Spleen (tissue), 11 donors: ENCODE data around the gene NUP210L. TPM values are rescaled to one million over a fixed set of nuclear protein-coding genes. Genes with fewer than 3 reads are reported as not detected.
A peak's percentile ranks its signal among the peaks of the same experiment; 100 is the strongest.

Experiments
- DNase-seq: peaks from one replicate; pipeline ENCODE4 v3.0.0-alpha.2; 2020
- H3K27ac ChIP-seq, 8 donors: fragments of 200-600 bp; sonication (generic) in 7 of 8; 1 replicate in 4 of 8; 2 replicates in 4 of 8; pipeline versions ENCODE4 v1.5.0 to v1.8.0; 2016 to 2021; ENCODE audit warnings: inconsistent platforms in 4 of 8, mild to moderate bottlenecking in 4 of 8, moderate library complexity in 1 of 8
- H3K27me3 ChIP-seq, 7 donors: fragments of 200-600 bp; sonication (generic) in 6 of 7; replicated peaks in 1 of 7; 1 replicate in 4 of 7; 2 replicates in 3 of 7; pipeline versions ENCODE4 v1.5.0 to v1.8.0; 2016 to 2021; ENCODE audit warnings: inconsistent platforms in 3 of 7, mild to moderate bottlenecking in 1 of 7
- H3K36me3 ChIP-seq, 6 donors: fragments of 200-600 bp; sonication (generic) in 5 of 6; 1 replicate in 4 of 6; 2 replicates in 2 of 6; pipeline versions ENCODE4 v1.5.0 to v1.8.0; 2016 to 2021; ENCODE audit warnings: inconsistent platforms in 2 of 6
- H3K4me1 ChIP-seq, 6 donors: fragments of 200-600 bp; sonication (generic) in 5 of 6; 1 replicate in 3 of 6; 2 replicates in 3 of 6; pipeline versions ENCODE4 v1.5.0 to v1.8.0; 2016 to 2021; ENCODE audit warnings: inconsistent platforms in 3 of 6
- H3K4me3 ChIP-seq, 8 donors: fragments of 200-600 bp; sonication (generic) in 7 of 8; 1 replicate in 4 of 8; 2 replicates in 4 of 8; pipeline versions ENCODE4 v1.5.0 to v1.8.0; 2016 to 2021; ENCODE audit warnings: inconsistent platforms in 4 of 8, mild to moderate bottlenecking in 4 of 8, moderate library complexity in 2 of 8
- H3K9me3 ChIP-seq, 8 donors: fragments of 200-600 bp; sonication (generic) in 7 of 8; 1 replicate in 4 of 8; 2 replicates in 4 of 8; pipeline versions ENCODE4 v1.5.0 to v1.8.0; 2016 to 2021; ENCODE audit warnings: inconsistent platforms in 4 of 8
- POLR2A ChIP-seq, 3 donors: fragments of 450-650 bp; IDR thresholded peaks; one replicate each; pipeline ENCODE4 v1.5.1; 2017; ENCODE audit warnings: antibody characterized with exemption in 3 of 3, mild to moderate bottlenecking in 1 of 3
- POLR2AphosphoS5 ChIP-seq, 3 donors: sonication (generic); formaldehyde crosslinking; IDR thresholded peaks; one replicate each; pipeline ENCODE4 v1.5.1; 2017; ENCODE audit warnings: antibody characterized with exemption in 3 of 3
- WGBS, 5 donors: extraction: QIAGEN DNeasy Blood & Tissue Kit in 3 of 5; methylation state at CpG; one replicate each; pipeline versions ENCODE4 v1.1.5 to v1.1.7; 2013 to 2018; 5-methylcytosine and 5-hydroxymethylcytosine counted together
- intact Hi-C: fragments of 100-400 bp; cut with DNase I; formaldehyde crosslinking; loops from one replicate; pipeline ENCODE4 v1.15.0; 2023; ENCODE audit warnings: low total_unique reads
- polyA plus RNA-seq, 3 donors: library from polyadenylated mRNA; stranded (reverse); fragments of 200-250 nt; gene quantifications; one replicate each; pipeline ENCODE4 v1.2.1, GENCODE V29; 2013
- total RNA-seq, 7 donors: library from RNA; depleted of rRNA in 3 of 7; stranded (reverse); fragments of >200 nt in 3 of 7; fragmentation: NEBNext Ultra II Directional in 4 of 7; extraction: Animal tissue kit (Norgen Biotek cat#: 25700) in 4 of 7; gene quantifications; one replicate each; pipeline versions ENCODE4 v1.1.0 to v1.2.1, GENCODE V29; 2016 to 2021
- TF ChIP-seq, protein P1 (sequence below), 11 experiments: fragments of 200-600 bp in 7 of 11; fragments of 450-650 bp in 4 of 11; sonication (generic) in 4 of 11; IDR thresholded peaks in 8 of 11; conservative IDR thresholded peaks in 3 of 11; 1 replicate in 7 of 11; 2 replicates in 4 of 11; pipeline versions ENCODE4 v1.4.0 to v1.8.0; 2016 to 2021; ENCODE audit warnings: antibody characterized with exemption in 11 of 11, inconsistent platforms in 4 of 11, mild to moderate bottlenecking in 1 of 11
- donor health status: healthy with polysubstance abuse.
- donor health status: DM: no; HTN: no; CAD: no; lungs with moderate emphysema.
- donor health status: DM: no; HTN: no; CAD: no.
- donor health status: Bipolar disorder and iron deficiency.
- donor health status: healthy.
- donor health status: DM: no; HTN: no; CAD: no.
- donor health status: DM: yes; HTN: yes; CAD: no.

Gene NUP210L
- total and polyA plus RNA-seq, 10 donors = 0.02 to 0.34 (median 0.09) TPM; not detected in 4

DNA sequence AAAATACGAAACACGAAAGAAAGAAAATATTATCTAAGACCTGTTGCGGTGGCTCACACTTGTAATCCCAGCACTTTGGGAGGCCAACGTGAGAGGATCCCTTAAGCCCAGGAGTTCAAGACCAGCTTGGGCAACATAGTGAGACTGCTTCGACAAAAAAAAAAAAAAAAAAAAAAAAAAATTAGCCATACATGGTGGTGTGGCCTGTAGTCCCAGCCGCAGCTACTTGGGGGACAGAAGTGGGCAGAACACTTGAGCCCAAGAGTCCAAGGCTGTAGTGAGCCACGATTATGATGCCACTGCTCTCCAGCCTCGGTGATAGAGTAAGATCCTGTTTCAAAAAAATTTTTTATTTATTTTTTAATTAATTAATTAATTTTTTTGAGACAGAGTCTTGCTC, 167.3 kb downstream of the NUP210L start:
- intact Hi-C loops = no loop called here
- no peak overlapping the region for H3K4me3 ChIP-seq
- H3K36me3 ChIP-seq = peaks cover 0 to 23% (median 9%) of the 10 kb centered on the region in 6 donors
- no peak for DNase-seq
- H3K4me1 ChIP-seq = peaks cover 30 to 77% (median 63%) of the 10 kb centered on the region in 6 donors
- peak overlapping the region in 5 of 8 donors; percentile 82 to 91 (median 86) for H3K27ac ChIP-seq
- H3K9me3 ChIP-seq = no peaks in the 10 kb centered on the region
- TF ChIP-seq, protein P1, sequence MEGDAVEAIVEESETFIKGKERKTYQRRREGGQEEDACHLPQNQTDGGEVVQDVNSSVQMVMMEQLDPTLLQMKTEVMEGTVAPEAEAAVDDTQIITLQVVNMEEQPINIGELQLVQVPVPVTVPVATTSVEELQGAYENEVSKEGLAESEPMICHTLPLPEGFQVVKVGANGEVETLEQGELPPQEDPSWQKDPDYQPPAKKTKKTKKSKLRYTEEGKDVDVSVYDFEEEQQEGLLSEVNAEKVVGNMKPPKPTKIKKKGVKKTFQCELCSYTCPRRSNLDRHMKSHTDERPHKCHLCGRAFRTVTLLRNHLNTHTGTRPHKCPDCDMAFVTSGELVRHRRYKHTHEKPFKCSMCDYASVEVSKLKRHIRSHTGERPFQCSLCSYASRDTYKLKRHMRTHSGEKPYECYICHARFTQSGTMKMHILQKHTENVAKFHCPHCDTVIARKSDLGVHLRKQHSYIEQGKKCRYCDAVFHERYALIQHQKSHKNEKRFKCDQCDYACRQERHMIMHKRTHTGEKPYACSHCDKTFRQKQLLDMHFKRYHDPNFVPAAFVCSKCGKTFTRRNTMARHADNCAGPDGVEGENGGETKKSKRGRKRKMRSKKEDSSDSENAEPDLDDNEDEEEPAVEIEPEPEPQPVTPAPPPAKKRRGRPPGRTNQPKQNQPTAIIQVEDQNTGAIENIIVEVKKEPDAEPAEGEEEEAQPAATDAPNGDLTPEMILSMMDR (IDR thresholded peaks at IDR 0.05 in 8 of 11, conservative IDR thresholded peaks at IDR 0.05 in 3 of 11) = no peak
- no peak for TF ChIP-seq POLR2AphosphoS5 (IDR thresholded peaks at IDR 0.05)
- no peak for TF ChIP-seq POLR2A (IDR thresholded peaks at IDR 0.05)
- H3K27me3 ChIP-seq = no peaks in the 10 kb centered on the region
- 84 to 95% (median 90%) methylated on average over 8 of the region's 8 CpGs for WGBS, 5 donors

DNA sequence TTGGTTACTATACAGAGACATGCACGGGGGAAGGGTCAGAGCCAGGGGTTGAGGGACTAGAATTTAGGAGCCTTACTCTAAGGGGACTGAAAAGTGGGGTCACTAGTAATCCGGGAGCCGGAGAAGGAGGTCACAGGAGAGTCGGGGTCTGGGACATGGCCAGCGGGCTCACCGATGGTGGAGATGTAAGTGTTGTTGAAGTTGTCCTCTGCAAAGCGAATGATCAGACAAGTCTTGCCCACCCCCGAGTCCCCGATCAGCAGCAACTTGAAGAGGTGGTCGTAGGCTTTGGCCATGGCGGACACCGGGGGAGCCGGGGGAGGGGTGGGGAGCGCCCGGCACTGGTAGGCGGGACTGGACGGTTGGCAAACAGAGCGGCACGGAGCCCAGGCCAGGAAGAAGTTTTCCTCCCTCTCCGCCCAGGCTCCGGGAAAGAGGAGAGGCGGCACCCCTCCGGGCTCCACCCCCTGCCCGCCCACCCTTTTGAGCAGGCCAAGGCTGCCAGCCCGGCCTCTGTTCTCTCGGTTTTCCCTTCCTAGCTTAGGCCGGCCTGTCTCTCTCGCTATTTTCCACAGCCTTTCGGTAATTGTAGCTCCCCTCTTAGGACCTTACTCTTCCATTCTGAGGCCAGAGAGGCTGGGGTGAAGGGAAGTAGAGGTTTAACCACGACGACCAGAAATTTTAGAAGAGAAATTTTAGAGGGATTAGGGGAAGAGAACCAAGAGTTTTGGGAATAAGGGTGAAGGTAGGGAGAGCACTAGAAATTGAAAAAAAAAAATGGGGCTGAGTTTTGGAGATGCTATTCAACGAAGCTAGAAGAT, 168.7 kb downstream of the NUP210L start, which contains the start of gene RAB13:
TSS of gene RAB13 (minus strand) at position 399 of the 821 bp plus-strand sequence. CDS start at position 296, 103 bp downstream.
- DNase-seq = peak; percentile 88
- intact Hi-C loops = no loop called here
- peaks cover 0 to 16% (median 0%) of the 10 kb centered on the region in 6 donors for H3K36me3 ChIP-seq
- no peaks in the 10 kb centered on the region for H3K27me3 ChIP-seq
- H3K4me3 ChIP-seq = peak within 1 kb of the TSS; percentile 29 to 72 (median 48)
- H3K9me3 ChIP-seq = no peaks in the 10 kb centered on the region
- peak in 1 of 3 donors; percentile 20 for TF ChIP-seq POLR2A (IDR thresholded peaks at IDR 0.05)
- peak; percentile 61 to 83 (median 83) for TF ChIP-seq POLR2AphosphoS5 (IDR thresholded peaks at IDR 0.05)
- TF ChIP-seq, protein P1 (IDR thresholded peaks at IDR 0.05 in 8 of 11, conservative IDR thresholded peaks at IDR 0.05 in 3 of 11) = no peak
- WGBS, 5 donors = 4 to 12% (median 9%) methylated on average over 27 to 32 of the region's 32 CpGs
- H3K4me1 ChIP-seq = peaks cover 21 to 75% (median 56%) of the 10 kb centered on the region in 6 donors
- peak within 1 kb of the TSS; percentile 66 to 91 (median 84) for H3K27ac ChIP-seq

DNA sequence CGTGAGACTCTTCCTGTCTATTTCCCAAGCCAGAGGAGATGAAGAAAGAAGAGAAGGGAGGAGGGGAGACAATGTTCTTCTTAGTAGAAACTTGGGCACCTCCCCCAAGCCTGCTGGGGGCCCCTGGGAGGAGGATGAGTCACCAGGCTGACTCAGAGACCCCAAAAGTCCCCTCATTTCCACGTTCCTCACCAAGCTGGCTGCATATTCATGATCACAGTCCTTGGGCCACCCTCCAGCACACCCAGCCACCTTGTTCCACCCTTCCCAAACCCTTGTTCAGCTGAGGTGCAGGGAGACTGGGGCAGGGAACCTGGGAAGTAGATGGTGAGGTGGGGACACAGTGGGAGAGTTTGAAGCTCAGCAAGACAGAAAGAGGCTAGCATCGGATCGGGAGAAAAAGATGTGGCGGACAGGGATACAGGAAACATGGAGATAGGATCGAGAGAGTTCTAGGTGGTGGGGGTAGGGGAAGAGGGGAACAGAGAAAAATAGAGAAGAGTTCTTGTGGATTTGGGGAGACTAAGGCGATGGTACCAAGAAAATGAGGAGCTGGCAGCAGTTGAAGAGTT, 169.4 kb downstream of the NUP210L start:
- TF ChIP-seq POLR2AphosphoS5 (IDR thresholded peaks at IDR 0.05) (no peak), POLR2A (IDR thresholded peaks at IDR 0.05) (no peak)
- TF ChIP-seq, protein P1 (IDR thresholded peaks at IDR 0.05 in 8 of 11, conservative IDR thresholded peaks at IDR 0.05 in 3 of 11) = no peak
- peak overlapping the region; percentile 60 to 91 (median 84) for H3K27ac ChIP-seq
- intact Hi-C loops = no loop called here
- DNase-seq = no peak
- peaks cover 0 to 24% (median 0%) of the 10 kb centered on the region in 6 donors for H3K36me3 ChIP-seq
- no peaks in the 10 kb centered on the region for H3K27me3 ChIP-seq
- H3K9me3 ChIP-seq = no peaks in the 10 kb centered on the region
- peak overlapping the region; percentile 29 to 72 (median 48) for H3K4me3 ChIP-seq
- 19 to 36% (median 27%) methylated on average over 7 of the region's 7 CpGs for WGBS, 5 donors
- peaks cover 24 to 80% (median 60%) of the 10 kb centered on the region in 6 donors for H3K4me1 ChIP-seq
